HG02798 (cell line): ENCODE measurements around the gene HDAC5.
"Not testable (repeated sequence)": the region's sequence is repeated elsewhere in the genome, so short reads cannot be mapped to it uniquely, and the experiment has no call there.

ENCODE experiments used
- ATAC-seq: cut with Tn5 transposase; IDR thresholded peaks from one replicate; pipeline ENCODE4 v1.9.1; 2021; ENCODE audit warnings: mild to moderate bottlenecking; ENCODE audit not compliant: unreplicated experiment, poor library complexity

HDAC5 gene

GRCh38 chr17:44134752-44135568, 11.5 kb upstream of the HDAC5 start:
- no peak for ATAC-seq

- no peak for ATAC-seq
These were observed 10.6 kb upstream of the HDAC5 start for GRCh38 chr17:44133918-44134476.

- ATAC-seq, result no peak
These were observed 8.9 kb upstream of the HDAC5 start for GRCh38 chr17:44132275-44132821.

- ATAC-seq, result not testable (repeated sequence)
These were observed 7.9 kb upstream of the HDAC5 start for GRCh38 chr17:44131372-44131771.

- no peak for ATAC-seq
These were observed 7.4 kb upstream of the HDAC5 start for GRCh38 chr17:44130693-44131349.

GRCh38 chr17:44128383-44128782, 4.9 kb upstream of the HDAC5 start:
- no peak for ATAC-seq

GRCh38 chr17:44124118-44124438, 637 bp upstream of the HDAC5 start:
- ATAC-seq, result no peak

GRCh38 chr17:44122816-44123355, 555 bp downstream of the HDAC5 start:
- no peak for ATAC-seq

- no peak for ATAC-seq
These were observed 1.2 kb downstream of the HDAC5 start for GRCh38 chr17:44121997-44122815.

GRCh38 chr17:44120851-44121605, 2.4 kb downstream of the HDAC5 start:
- ATAC-seq, result no peak

- not testable (repeated sequence) for ATAC-seq
These were observed 3.2 kb downstream of the HDAC5 start for GRCh38 chr17:44120281-44120680.

GRCh38 chr17:44119798-44120197, 3.6 kb downstream of the HDAC5 start:
- no peak for ATAC-seq

- ATAC-seq, result no peak
These were observed 4.4 kb downstream of the HDAC5 start for GRCh38 chr17:44119062-44119461.

GRCh38 chr17:44118427-44119050, 4.9 kb downstream of the HDAC5 start:
- no peak for ATAC-seq

GRCh38 chr17:44117351-44117750, 6.1 kb downstream of the HDAC5 start:
- no peak for ATAC-seq

- no peak for ATAC-seq
These were observed 7.6 kb downstream of the HDAC5 start for GRCh38 chr17:44115585-44116415.

GRCh38 chr17:44113868-44114840, 9.3 kb downstream of the HDAC5 start:
- no peak for ATAC-seq
